Endothelial cell of umbilical vein (primary cell): ENCODE results near the gene CAMTA1. TPM values are rescaled to one million over a fixed set of nuclear protein-coding genes. Genes with fewer than 3 reads are reported as not detected.

Experiments
- BruUV-seq: library from RNA; stranded (reverse); fragments of 400-500 nt; replicated peaks from 2 replicates; lab custom pipeline; 2021; lab: Mats Ljungman, UMichigan
- CTCF ChIA-PET: fragments of 300-600, 350-600 bp; sonication (Branson Sonifier 250); formaldehyde crosslinking; loops from one replicate; lab custom pipeline; 2021; ENCODE audit warnings: antibody characterized with exemption, inconsistent platforms; lab: Charles Lee
- POLR2A ChIA-PET: fragments of 300-600, 350-600 bp; sonication (Branson Sonifier 250); formaldehyde crosslinking; loops from one replicate; lab custom pipeline; 2021; ENCODE audit warnings: antibody characterized with exemption, inconsistent platforms; lab: Charles Lee
- DNase-seq: peaks from one replicate; pipeline ENCODE4 v3.0.0-alpha.2; 2011; ENCODE audit warnings: low read depth, low spot score
- FAIRE-seq: peaks from 2 replicates; lab custom pipeline; 2011; peaks lifted over from hg19 to GRCh38; lab: Jason Lieb, UNC
- H2AFZ ChIP-seq: 2 replicates; pipeline ENCODE4 v1.6.0; 2012; ENCODE audit warnings: low read depth, low read length, control low read depth, inconsistent platforms
- H3K27ac ChIP-seq: 2 replicates; pipeline ENCODE4 v1.5.1; 2011; ENCODE audit warnings: low read depth, mild to moderate bottlenecking, control low read depth, low read length, moderate library complexity; ENCODE audit not compliant: insufficient read depth
- H3K27me3 ChIP-seq, 2 experiments: 2 replicates each; pipeline versions ENCODE4 v1.6.0 to v1.6.1; 2011; ENCODE audit warnings: low read length in 2 of 2, mixed read lengths in 1 of 2; ENCODE audit not compliant: control insufficient read depth in 2 of 2, insufficient read depth in 2 of 2
- H3K36me3 ChIP-seq, 2 experiments: 2 replicates in 1 of 2; 3 replicates in 1 of 2; pipeline ENCODE4 v1.5.1; 2011; ENCODE audit warnings: low read length in 2 of 2, mild to moderate bottlenecking in 1 of 2, moderate library complexity in 1 of 2; ENCODE audit not compliant: control insufficient read depth in 2 of 2, insufficient read depth in 2 of 2; ENCODE audit errors: extremely low read depth in 1 of 2
- H3K4me1 ChIP-seq: 3 replicates; pipeline ENCODE4 v1.5.1; 2011; ENCODE audit warnings: mild to moderate bottlenecking, low read length; ENCODE audit not compliant: control insufficient read depth, insufficient read depth; ENCODE audit errors: extremely low read depth
- H3K4me2 ChIP-seq: 2 replicates; pipeline ENCODE4 v1.6.1; 2011; ENCODE audit warnings: low read length, control low read depth, mixed read lengths; ENCODE audit not compliant: insufficient read depth
- H3K4me3 ChIP-seq, 3 experiments: fragments of 200-600 bp in 1 of 3; sonication (generic), shearing (Covaris generic) in 1 of 3; replicated peaks in 1 of 3; 2 replicates each; pipeline ENCODE4 v1.5.1; 2011 to 2016; ENCODE audit warnings: control low read depth in 3 of 3, low read length in 3 of 3, mild to moderate bottlenecking in 2 of 3, inconsistent platforms in 1 of 3, low read depth in 1 of 3, moderate library complexity in 1 of 3; ENCODE audit not compliant: insufficient read depth in 1 of 3
- H3K79me2 ChIP-seq: 2 replicates; pipeline ENCODE4 v1.6.0; 2012; ENCODE audit warnings: low read length, inconsistent platforms; ENCODE audit not compliant: control insufficient read depth, insufficient read depth
- H3K9ac ChIP-seq: replicated peaks from 2 replicates; pipeline ENCODE3; 2011; ENCODE audit warnings: low read length, control low read depth; ENCODE audit not compliant: insufficient read depth; ENCODE audit errors: extremely low read depth
- H3K9me1 ChIP-seq: replicated peaks from 3 replicates; pipeline ENCODE4 v1.6.0; 2011; ENCODE audit warnings: mild to moderate bottlenecking, low read length; ENCODE audit not compliant: control insufficient read depth, insufficient read depth; ENCODE audit errors: extremely low read depth
- H3K9me3 ChIP-seq: replicated peaks from 2 replicates; pipeline ENCODE4 v1.5.1; 2012; ENCODE audit warnings: low read length, inconsistent platforms; ENCODE audit not compliant: control insufficient read depth, insufficient read depth
- H4K20me1 ChIP-seq: replicated peaks from 2 replicates; pipeline ENCODE3; 2011; ENCODE audit warnings: mild to moderate bottlenecking, low read length; ENCODE audit not compliant: control insufficient read depth, insufficient read depth; ENCODE audit errors: extremely low read depth
- EZH2 ChIP-seq: IDR thresholded peaks from 2 replicates; pipeline ENCODE4 v1.6.1; 2012; ENCODE audit warnings: borderline replicate concordance, low read depth, mild to moderate bottlenecking, moderate library complexity, low read length, inconsistent platforms; ENCODE audit not compliant: severe bottlenecking
- FOS ChIP-seq: IDR thresholded peaks from 2 replicates; pipeline ENCODE4 v1.6.1; 2011; ENCODE audit warnings: mild to moderate bottlenecking, low read length, moderate library complexity, borderline replicate concordance; ENCODE audit not compliant: insufficient read depth
- GATA2 ChIP-seq: IDR thresholded peaks from 2 replicates; pipeline ENCODE4 v1.7.0; 2011; ENCODE audit warnings: low read depth, mild to moderate bottlenecking, moderate library complexity, mixed read lengths, low read length; ENCODE audit not compliant: insufficient read length, insufficient read depth
- JUN ChIP-seq: IDR thresholded peaks from 2 replicates; pipeline ENCODE4 v1.6.1; 2011; ENCODE audit warnings: borderline replicate concordance, low read depth; ENCODE audit not compliant: insufficient read length, insufficient read depth
- MYC ChIP-seq: IDR thresholded peaks from one replicate; pipeline ENCODE4 v1.6.1; 2011; ENCODE audit warnings: mild to moderate bottlenecking, low read depth, low read length
- POLR2AphosphoS5 ChIP-seq: IDR thresholded peaks from 2 replicates; pipeline ENCODE4 v1.6.1; 2012; ENCODE audit warnings: low read depth, mild to moderate bottlenecking, control low read depth, low read length, moderate library complexity; ENCODE audit not compliant: insufficient read depth
- dilution Hi-C: fragments of 300-500 bp; cut with MboI; formaldehyde crosslinking; loops from one replicate; pipeline ENCODE4 v1.15.0; 2019; ENCODE audit warnings: low sequenced_read_pairs; ENCODE audit not compliant: extremely low pct_ligation_motif_present
- intact Hi-C: fragments of 100-400 bp; cut with micrococcal nuclease; formaldehyde crosslinking; loops from one replicate; pipeline ENCODE4 v1.10.0; 2022
- polyA plus RNA-seq, 4 experiments: library from polyadenylated mRNA; depleted of rRNA in 3 of 4; stranded (reverse) in 3 of 4; unstranded in 1 of 4; fragments of >200 nt; gene quantifications; 2 replicates each; pipeline versions ENCODE4 v1.2.1 to v1.2.3, GENCODE V29; 2011 to 2012; ENCODE audit warnings: missing spikeins in 1 of 4
- total RNA-seq: library from RNA; stranded (reverse); gene quantifications from 2 replicates; pipeline ENCODE4 v1.2.3, GENCODE V29; 2021
- TF ChIP-seq, protein P1 (sequence below): IDR thresholded peaks from 2 replicates; pipeline ENCODE4 v1.6.1; 2011; ENCODE audit not compliant: insufficient read depth, insufficient read length
- TF ChIP-seq, protein P2 (sequence below), 2 donors: IDR thresholded peaks; 1 replicate in 1 of 2; 2 replicates in 1 of 2; pipeline ENCODE4 v1.5.1; 2011; ENCODE audit warnings: low read length in 2 of 2, mild to moderate bottlenecking in 2 of 2, moderate library complexity in 2 of 2, control low read depth in 1 of 2, inconsistent platforms in 1 of 2, low read depth in 1 of 2; ENCODE audit not compliant: insufficient read depth in 1 of 2; ENCODE audit errors: extremely low read depth in 1 of 2

The CAMTA1 gene
- total and polyA plus RNA-seq, 2 donors (not counting 3 experiments of a cell fraction or from before 2014, with no cell fraction given) = 50.8 to 92.7 TPM

DNA sequence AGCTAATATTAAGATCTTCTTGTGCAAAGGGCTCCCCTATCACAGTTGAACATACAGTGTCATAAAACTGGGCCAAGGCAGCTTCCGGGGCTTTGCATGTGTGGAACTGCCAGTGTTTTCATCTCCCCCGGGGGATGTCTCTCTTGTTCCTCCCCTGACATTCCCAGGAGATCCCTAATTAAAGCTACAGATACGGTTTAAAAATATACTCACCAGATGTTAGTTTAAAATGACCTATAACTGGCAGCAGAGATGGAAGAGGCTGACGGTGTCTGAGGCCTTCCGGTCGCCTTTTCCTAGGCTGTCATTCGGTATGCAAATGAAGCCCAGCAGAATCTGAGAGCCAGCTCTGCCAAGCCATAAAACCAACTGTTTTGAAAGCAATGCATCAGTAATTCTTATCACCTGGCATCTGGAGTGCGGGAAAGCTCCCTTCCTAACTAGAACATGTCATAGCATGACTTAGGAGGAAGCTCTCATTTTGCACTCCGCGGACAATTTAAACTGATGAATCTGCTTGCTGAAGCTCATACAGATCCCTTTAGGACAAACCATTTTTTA is 549.3 kb downstream of the CAMTA1 start:
- Histone ChIP-seq H3K36me3 (no peaks in the 10 kb centered on the region), H3K27me3 (no peaks in the 10 kb centered on the region), H3K4me2 (no peak overlapping the region), H3K79me2 (no peaks in the 10 kb centered on the region), H2AFZ (no peak overlapping the region), H3K9me3 (no peaks in the 10 kb centered on the region), H3K9me1 (no peaks in the 10 kb centered on the region), H3K4me3 (no peak overlapping the region), H4K20me1 (no peaks in the 10 kb centered on the region), H3K27ac (no peak overlapping the region), H3K4me1 (no peaks in the 10 kb centered on the region), H3K9ac (no peak overlapping the region)
- ChIA-PET POLR2A (no interaction called here), CTCF (interaction anchor here (1.1 to 1.3 kb wide), 2 partner anchors 30 to 136 kb away, joined by 3 to 4 read pairs; no protein-coding TSS in a partner anchor)
- no TSS peak for BruUV-seq
- TF ChIP-seq EZH2 (no peak), JUN (no peak), FOS (no peak), MYC (no peak), GATA2 (no peak), POLR2AphosphoS5 (no peak)
- TF ChIP-seq, protein P1, sequence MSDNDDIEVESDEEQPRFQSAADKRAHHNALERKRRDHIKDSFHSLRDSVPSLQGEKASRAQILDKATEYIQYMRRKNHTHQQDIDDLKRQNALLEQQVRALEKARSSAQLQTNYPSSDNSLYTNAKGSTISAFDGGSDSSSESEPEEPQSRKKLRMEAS = no peak
- TF ChIP-seq, protein P2, sequence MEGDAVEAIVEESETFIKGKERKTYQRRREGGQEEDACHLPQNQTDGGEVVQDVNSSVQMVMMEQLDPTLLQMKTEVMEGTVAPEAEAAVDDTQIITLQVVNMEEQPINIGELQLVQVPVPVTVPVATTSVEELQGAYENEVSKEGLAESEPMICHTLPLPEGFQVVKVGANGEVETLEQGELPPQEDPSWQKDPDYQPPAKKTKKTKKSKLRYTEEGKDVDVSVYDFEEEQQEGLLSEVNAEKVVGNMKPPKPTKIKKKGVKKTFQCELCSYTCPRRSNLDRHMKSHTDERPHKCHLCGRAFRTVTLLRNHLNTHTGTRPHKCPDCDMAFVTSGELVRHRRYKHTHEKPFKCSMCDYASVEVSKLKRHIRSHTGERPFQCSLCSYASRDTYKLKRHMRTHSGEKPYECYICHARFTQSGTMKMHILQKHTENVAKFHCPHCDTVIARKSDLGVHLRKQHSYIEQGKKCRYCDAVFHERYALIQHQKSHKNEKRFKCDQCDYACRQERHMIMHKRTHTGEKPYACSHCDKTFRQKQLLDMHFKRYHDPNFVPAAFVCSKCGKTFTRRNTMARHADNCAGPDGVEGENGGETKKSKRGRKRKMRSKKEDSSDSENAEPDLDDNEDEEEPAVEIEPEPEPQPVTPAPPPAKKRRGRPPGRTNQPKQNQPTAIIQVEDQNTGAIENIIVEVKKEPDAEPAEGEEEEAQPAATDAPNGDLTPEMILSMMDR (IDR thresholded peaks at IDR 0.05; ENCODE audit: extremely low read depth in 1 of 2, insufficient read depth in 1 of 2, low read depth in 1 of 2, low read length in 2 of 2) = no peak
- intact Hi-C loops = no loop called here
- no peak for DNase-seq
- dilution Hi-C loops = no loop called here
- no peak for FAIRE-seq
